COR-L47 (cell line): ENCODE measurements around the gene GPRC5A.
A peak's percentile ranks its signal among the peaks of the same experiment; 100 is the strongest.

Source experiments
- DNase-seq: peaks from one replicate; lab custom pipeline; 2025; lab: John Stamatoyannopoulos, UW

The GPRC5A gene

GRCh38 chr12:12885096-12885792 lies 6.1 kb upstream of the GPRC5A start:
- DNase-seq, result no peak

- no peak for DNase-seq
Measured at GRCh38 chr12:12887471-12887870, 3.9 kb upstream of the GPRC5A start.

- no peak for DNase-seq
Measured at GRCh38 chr12:12889701-12890100, 1.7 kb upstream of the GPRC5A start.

- DNase-seq, result peak; percentile 34
Measured at GRCh38 chr12:12890543-12891079, 751 bp upstream of the GPRC5A start.

GRCh38 chr12:12891881-12892355 lies 556 bp downstream of the GPRC5A start:
- DNase-seq, result no peak

GRCh38 chr12:12892681-12893141 lies 1.3 kb downstream of the GPRC5A start:
- DNase-seq, result no peak

- DNase-seq, result no peak
Measured at GRCh38 chr12:12893438-12893837, 2.1 kb downstream of the GPRC5A start.

- DNase-seq, result no peak
Measured at GRCh38 chr12:12896260-12896659, 4.9 kb downstream of the GPRC5A start.

GRCh38 chr12:12897302-12897701 lies 5.9 kb downstream of the GPRC5A start:
- no peak for DNase-seq

GRCh38 chr12:12898136-12898717 lies 6.9 kb downstream of the GPRC5A start:
- DNase-seq, result no peak

- DNase-seq, result no peak
Measured at GRCh38 chr12:12898911-12899511, 7.6 kb downstream of the GPRC5A start.

- no peak for DNase-seq
Measured at GRCh38 chr12:12899530-12900380, 8.4 kb downstream of the GPRC5A start.

- no peak for DNase-seq
Measured at GRCh38 chr12:12900786-12901157, 9.4 kb downstream of the GPRC5A start.

- no peak for DNase-seq
Measured at GRCh38 chr12:12901158-12901791, 9.9 kb downstream of the GPRC5A start.

GRCh38 chr12:12902036-12902435 lies 10.7 kb downstream of the GPRC5A start:
- DNase-seq, result no peak

GRCh38 chr12:12903642-12904609 lies 12.6 kb downstream of the GPRC5A start:
- no peak for DNase-seq

- no peak for DNase-seq
Measured at GRCh38 chr12:12907552-12907951, 16.2 kb downstream of the GPRC5A start.

- no peak for DNase-seq
Measured at GRCh38 chr12:12908252-12908651, 16.9 kb downstream of the GPRC5A start.

GRCh38 chr12:12908711-12909110 lies 17.3 kb downstream of the GPRC5A start:
- no peak for DNase-seq

GRCh38 chr12:12909228-12909994 lies 18.0 kb downstream of the GPRC5A start:
- DNase-seq, result no peak
